ENCODE data around the gene TSHZ2. TPM values are rescaled to one million over a fixed set of nuclear protein-coding genes. Genes with fewer than 3 reads are reported as not detected.
A peak's percentile ranks its signal among the peaks of the same experiment; 100 is the strongest.

TSHZ2 gene
- total and polyA plus RNA-seq, 9 of the 15 experiments (the other 6 are each of a cell fraction or from before 2014, with no cell fraction given) = 0.03 to 0.20 (median 0.05) TPM; not detected in 4

DNA sequence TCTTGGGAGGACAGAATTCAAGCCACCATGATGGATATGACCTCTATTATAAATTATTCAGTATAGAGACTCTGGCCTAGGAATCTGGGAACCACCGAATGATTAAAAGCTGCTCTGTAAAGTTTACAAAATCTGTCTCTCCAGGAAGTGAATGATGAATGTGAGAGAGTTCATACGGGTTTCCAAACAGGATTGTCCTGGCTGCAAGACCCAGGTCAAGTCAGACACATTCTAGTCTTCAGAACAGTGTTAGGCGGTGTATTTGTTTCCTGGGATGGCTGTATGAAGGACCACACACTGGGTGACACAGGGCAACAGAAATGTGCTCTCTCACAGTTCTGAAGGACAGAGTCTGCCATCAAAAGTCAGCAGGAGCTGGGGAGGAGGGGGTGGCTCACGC lies 399.1 kb downstream of the TSHZ2 start (continued):
- no peak for TF ChIP-seq GTF2A2 (tag; IDR thresholded peaks at IDR 0.05)
- no peak for TF ChIP-seq POLR3G (IDR thresholded peaks at IDR 0.05; ENCODE audit: extremely low read depth, insufficient read length, insufficient replicate concordance)
- no peak for TF ChIP-seq ESRRA (IDR thresholded peaks at IDR 0.05; ENCODE audit: borderline replicate concordance, low read depth)

DNA sequence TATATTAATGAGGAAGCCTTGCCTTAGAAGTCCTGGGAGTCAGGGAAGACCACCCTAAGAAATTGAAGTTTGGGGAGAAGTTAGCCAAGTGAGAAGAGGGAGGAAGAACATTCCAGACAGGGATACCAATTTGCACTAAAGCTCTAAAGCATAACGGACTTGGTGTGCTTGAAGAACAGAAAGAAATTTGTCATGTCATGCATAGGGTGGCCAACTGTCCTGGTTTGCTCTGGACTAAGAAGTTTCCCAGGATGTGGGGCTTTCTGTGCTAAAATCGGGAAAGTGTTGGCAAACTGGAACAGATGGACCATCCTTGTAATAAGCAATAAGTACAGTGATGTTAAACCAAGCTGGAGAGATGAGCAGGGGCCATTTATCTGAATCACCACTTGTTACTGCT lies 403.9 kb downstream of the TSHZ2 start:
- Histone ChIP-seq H2AFZ (ENCODE audit: low read depth, low read length) (no peak overlapping the region), H3K4me2 (ENCODE audit: insufficient read depth, low read length) (peak overlapping the region; percentile 17; the same call in 1 of the 2 replicates), H3K9ac (ENCODE audit: insufficient read depth in 1 of 2, low read depth in 2 of 2, low read length in 2 of 2) (no peak overlapping the region), H3K9me1 (ENCODE audit: control insufficient read depth, insufficient read depth, low read length) (no peaks in the 10 kb centered on the region), H3K27ac (ENCODE audit: extremely low read depth, low read depth, low read length) (no peak overlapping the region), H3K4me3 (no peak overlapping the region), H3K9me3 (replicated peaks; ENCODE audit: control insufficient read depth, insufficient read depth, low read depth, low read length) (no peaks in the 10 kb centered on the region), H3K4me1 (replicated peaks in 1 of 2; ENCODE audit: control insufficient read depth in 2 of 2, insufficient read depth in 2 of 2, low read length in 2 of 2) (peaks cover 0 to 5% of the 10 kb centered on the region in 2 experiments; a peak in 2 of 5 replicates), H3K27me3 (ENCODE audit: control insufficient read depth in 2 of 2, insufficient read depth in 2 of 2, low read length in 2 of 2) (no peaks in the 10 kb centered on the region; a peak in 1 of 5 replicates), H3K79me2 (ENCODE audit: control insufficient read depth, insufficient read depth, low read length) (no peaks in the 10 kb centered on the region), H3K36me3 (ENCODE audit: control insufficient read depth, insufficient read depth, low read length) (no peaks in the 10 kb centered on the region), H4K20me1 (replicated peaks; ENCODE audit: control insufficient read depth, insufficient read depth, low read length) (no peaks in the 10 kb centered on the region)
- intact Hi-C loops (cut with micrococcal nuclease) = no loop called here
- DNase-seq (ENCODE audit: extremely low read depth in 1 of 4, low spot score in 3 of 4) (no peak), FAIRE-seq (no peak), ATAC-seq (no peak)
- BruUV-seq (replicated peaks) = no TSS peak
- CTCF ChIA-PET (ENCODE audit: low intra/inter-chr PET ratio) = no interaction called here
- no peak for TF ChIP-seq ZNF324 (CRISPR knock-in tag; IDR thresholded peaks at IDR 0.05)
- no peak for TF ChIP-seq RBM14 (IDR thresholded peaks at IDR 0.05; ENCODE audit: borderline replicate concordance, insufficient read depth, low read depth, low read length)
- TF ChIP-seq TEAD4 (IDR thresholded peaks at IDR 0.05; ENCODE audit: low read length) = peak; percentile 37; the same call in 1 of the 2 replicates
- TF ChIP-seq TEAD4 (CRISPR knock-in tag; IDR thresholded peaks at IDR 0.05; ENCODE audit: borderline replicate concordance) = no peak
- TF ChIP-seq PCBP2 (IDR thresholded peaks at IDR 0.05; ENCODE audit: low read depth, low read length, poor library complexity, severe bottlenecking) = no peak
- no peak for TF ChIP-seq ESRRA (IDR thresholded peaks at IDR 0.05; ENCODE audit: borderline replicate concordance, low read depth)
- no peak for TF ChIP-seq ZEB2 (IDR thresholded peaks at IDR 0.05)
- TF ChIP-seq XRCC5 (IDR thresholded peaks at IDR 0.05; ENCODE audit: low read depth, low read length) = no peak
- TF ChIP-seq NFE2 (IDR thresholded peaks at IDR 0.05; ENCODE audit: low read depth) = peak; percentile 28; the same call in 1 of the 2 replicates
- TF ChIP-seq MAFG (tag; conservative IDR thresholded peaks at IDR 0.05) = peak; percentile 62
- no peak for TF ChIP-seq NR2F6 (CRISPR knock-in tag; IDR thresholded peaks at IDR 0.05)
- POLR2A ChIA-PET = interaction anchor here (0.6 kb wide), 1 partner anchor 15 kb away, joined by 3 read pairs; no protein-coding TSS in a partner anchor
- in situ Hi-C loops (cut with MboI) = no loop called here
- 3% methylated on average over 2 of the region's 2 CpGs for WGBS (ENCODE audit: insufficient coverage, low coverage, missing lambda C conversion rate)
